Small intestine (tissue), 7 donors: Measurements from ENCODE around the gene PIGR. TPM values are rescaled to one million over a fixed set of nuclear protein-coding genes. Genes with fewer than 3 reads are reported as not detected.
"Not testable (repeated sequence)": the region's sequence is repeated elsewhere in the genome, so short reads cannot be mapped to it uniquely, and the experiment has no call there.

ENCODE experiments used
- DNase-seq, 2 donors: peaks; one replicate each; pipeline versions ENCODE4 v3.0.0 to v3.0.0-alpha.2; 2013
- FAIRE-seq: peaks from 2 replicates; lab custom pipeline; 2012; peaks lifted over from hg19 to GRCh38; lab: Jason Lieb, UNC
- H3K27ac ChIP-seq, 3 donors: one replicate each; pipeline ENCODE4 v1.5.1; 2013; ENCODE audit warnings: low read length in 2 of 3, mild to moderate bottlenecking in 2 of 3, control low read depth in 1 of 3, inconsistent platforms in 1 of 3, low read depth in 1 of 3, moderate library complexity in 1 of 3
- H3K27me3 ChIP-seq, 3 donors: one replicate each; pipeline ENCODE4 v1.6.1; 2013; ENCODE audit warnings: low read length in 3 of 3, inconsistent platforms in 1 of 3; ENCODE audit not compliant: control insufficient read depth in 3 of 3, insufficient read depth in 3 of 3
- H3K36me3 ChIP-seq, 3 donors: one replicate each; pipeline ENCODE4 v1.6.1; 2013; ENCODE audit warnings: low read length in 3 of 3, inconsistent platforms in 1 of 3, low read depth in 1 of 3, mild to moderate bottlenecking in 1 of 3, moderate library complexity in 1 of 3; ENCODE audit not compliant: control insufficient read depth in 3 of 3, insufficient read depth in 2 of 3
- H3K4me1 ChIP-seq, 3 donors: one replicate each; pipeline ENCODE4 v1.6.1; 2013; ENCODE audit warnings: low read length in 2 of 3, inconsistent platforms in 1 of 3, low read depth in 1 of 3, mild to moderate bottlenecking in 1 of 3, moderate library complexity in 1 of 3; ENCODE audit not compliant: control insufficient read depth in 3 of 3, insufficient read depth in 2 of 3
- H3K4me3 ChIP-seq, 3 donors: one replicate each; pipeline ENCODE4 v1.5.1; 2013; ENCODE audit warnings: low read length in 3 of 3, control low read depth in 1 of 3, inconsistent platforms in 1 of 3, low read depth in 1 of 3, mild to moderate bottlenecking in 1 of 3, moderate library complexity in 1 of 3
- H3K9me3 ChIP-seq, 2 donors: one replicate each; pipeline ENCODE4 v1.6.1; 2013; ENCODE audit warnings: low read depth in 1 of 2, low read length in 1 of 2; ENCODE audit not compliant: control insufficient read depth in 2 of 2, insufficient read depth in 1 of 2
- WGBS, 3 donors: extraction: QIAGEN DNeasy Blood & Tissue Kit; methylation state at CpG; one replicate each; pipeline ENCODE4 v1.1.7; 2013; 5-methylcytosine and 5-hydroxymethylcytosine counted together
- polyA plus RNA-seq, 4 donors: library from polyadenylated mRNA; stranded (reverse) in 3 of 4; unstranded in 1 of 4; fragments of 200-250 nt in 3 of 4; fragments of 120-200 nt in 1 of 4; gene quantifications; one replicate each; pipeline versions ENCODE4 v1.2.1 to v1.2.3, GENCODE V29; 2013
- donor health status: healthy with polysubstance abuse.
- donor health status: control.
- donor health status: control.
- donor health status: Bipolar disorder and iron deficiency.
- donor health status: healthy.

PIGR gene
- polyA plus RNA-seq, 4 donors, result 2.7 to 3,013 (median 498) TPM

GRCh38 chr1:206925106-206925736 is 21.0 kb downstream of the PIGR start:
- WGBS, 3 donors, result 43 to 57% (median 50%) methylated on average over 11 of the region's 11 CpGs
- H3K9me3 ChIP-seq, result no peaks in the 10 kb centered on the region
- H3K4me1 ChIP-seq, result peaks cover 0 to 61% (median 5%) of the 10 kb centered on the region in 3 donors
- H3K36me3 ChIP-seq, result peaks cover 0 to 7% (median 4%) of the 10 kb centered on the region in 3 donors
- peak overlapping the region; percentile 61 to 94 (median 82) for H3K27ac ChIP-seq
- H3K4me3 ChIP-seq, result no peak overlapping the region
- DNase-seq (peak; percentile 83 to 84), FAIRE-seq (no peak)
- no peaks in the 10 kb centered on the region for H3K27me3 ChIP-seq

DNA sequence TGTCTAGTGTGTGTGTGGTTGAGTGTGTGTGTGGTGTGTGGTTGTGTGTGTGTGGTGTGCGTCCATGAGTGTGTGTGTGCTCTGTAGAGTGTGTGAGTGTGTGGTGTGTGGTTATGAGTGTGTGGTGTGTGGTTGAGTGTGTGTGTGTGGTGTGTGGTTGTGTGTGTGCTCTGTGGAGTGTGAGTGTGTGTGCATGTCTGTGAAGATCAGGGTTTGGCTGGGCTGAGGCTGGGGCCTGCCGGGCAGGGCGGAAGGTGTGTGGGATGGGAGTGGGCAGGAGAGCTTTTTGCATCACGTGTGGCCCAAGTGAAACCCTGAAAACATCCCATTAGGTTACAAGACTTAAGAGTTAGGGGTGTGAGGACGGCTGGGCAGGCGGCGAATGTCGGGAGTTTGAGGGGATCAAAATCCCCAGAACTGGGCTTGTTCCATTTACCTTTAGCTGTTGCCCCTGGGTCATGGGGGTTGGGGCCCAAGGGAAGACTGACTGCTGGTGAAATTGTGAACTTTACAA is 21.6 kb downstream of the PIGR start:
- Histone ChIP-seq H3K4me1 (peaks cover 0 to 61% (median 5%) of the 10 kb centered on the region in 3 donors), H3K27me3 (no peaks in the 10 kb centered on the region), H3K27ac (peak overlapping the region; percentile 50 to 94 (median 82)), H3K36me3 (peaks cover 0 to 3% (median 0%) of the 10 kb centered on the region in 3 donors), H3K9me3 (no peaks in the 10 kb centered on the region), H3K4me3 (no peak overlapping the region)
- DNase-seq, result no peak
- FAIRE-seq, result no peak
- 69 to 78% (median 73%) methylated on average over 8 of the region's 8 CpGs for WGBS, 3 donors

GRCh38 chr1:206923961-206924557 is 22.2 kb downstream of the PIGR start:
- H3K36me3 ChIP-seq, FAIRE-seq, H3K27me3 ChIP-seq, H3K9me3 ChIP-seq, H3K4me3 ChIP-seq, DNase-seq: not testable (repeated sequence)
- Histone ChIP-seq H3K27ac (peak overlapping the region in 2 of 3 donors; percentile 50 to 82), H3K4me1 (peaks cover 0 to 61% (median 5%) of the 10 kb centered on the region in 3 donors)
- 95 to 96% (median 96%) methylated on average over 4 of the region's 4 CpGs for WGBS, 3 donors

DNA sequence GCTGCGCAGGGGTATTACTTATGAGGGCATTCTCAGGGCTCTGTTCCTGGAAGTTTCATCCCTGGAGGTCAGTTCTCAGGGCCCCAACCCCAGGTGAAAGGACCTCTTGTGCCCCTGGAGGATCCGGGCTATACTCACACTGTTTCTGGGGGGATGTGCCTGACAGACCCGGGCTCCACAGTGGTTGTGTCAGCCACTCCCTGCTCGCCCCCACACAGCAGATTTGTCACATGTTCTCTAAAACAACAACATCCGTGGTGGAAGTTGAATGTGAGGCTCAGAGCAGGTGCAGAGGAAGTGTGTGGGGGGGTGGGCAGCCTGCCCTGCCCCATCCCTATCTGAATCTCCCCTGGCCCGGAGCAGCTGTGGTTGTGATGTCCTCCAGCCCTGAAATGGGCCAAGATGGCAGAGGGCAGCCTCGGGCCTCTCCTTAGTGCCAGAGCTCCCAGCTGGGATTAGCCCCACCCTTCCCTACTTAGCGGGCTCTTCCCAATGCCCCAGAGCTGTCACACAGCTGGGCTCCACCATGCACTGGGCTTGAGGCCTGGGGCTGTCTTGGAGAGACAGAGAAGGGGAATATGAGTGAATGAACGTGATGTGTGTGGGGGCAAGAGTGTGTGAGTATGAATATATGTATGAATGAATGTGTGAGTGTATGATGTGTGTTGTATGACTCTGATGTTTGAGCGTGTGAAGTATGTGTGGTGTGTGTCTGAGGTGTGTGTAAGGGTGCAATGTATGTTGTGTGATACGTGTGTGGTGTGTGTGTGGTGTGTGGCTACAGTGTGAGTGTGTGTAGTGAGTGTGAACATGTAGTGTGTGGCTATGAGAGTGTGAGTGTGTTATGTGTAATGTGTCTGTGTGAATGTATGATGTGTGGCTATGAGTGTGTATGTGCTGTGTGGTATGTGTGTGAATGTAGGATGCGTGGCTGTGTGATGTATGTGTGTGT is 23.0 kb downstream of the PIGR start:
- Histone ChIP-seq H3K9me3 (no peaks in the 10 kb centered on the region), H3K27me3 (no peaks in the 10 kb centered on the region), H3K27ac (peak overlapping the region; percentile 14 to 81 (median 61)), H3K4me3 (no peak overlapping the region), H3K4me1 (peaks cover 0 to 56% (median 5%) of the 10 kb centered on the region in 3 donors), H3K36me3 (no peaks in the 10 kb centered on the region)
- DNase-seq (peak in 1 of 2 donors; percentile 59), FAIRE-seq (no peak)
- 59 to 71% (median 63%) methylated on average over 12 of the region's 12 CpGs for WGBS, 3 donors

GRCh38 chr1:206922524-206922923 is 23.7 kb downstream of the PIGR start:
- FAIRE-seq (no peak), DNase-seq (no peak)
- Histone ChIP-seq H3K4me1 (peaks cover 0 to 48% (median 0%) of the 10 kb centered on the region in 3 donors), H3K36me3 (no peaks in the 10 kb centered on the region), H3K27me3 (no peaks in the 10 kb centered on the region), H3K27ac (peak overlapping the region; percentile 61 to 81 (median 72)), H3K4me3 (no peak overlapping the region), H3K9me3 (no peaks in the 10 kb centered on the region)
- WGBS, 3 donors, result 50 to 79% (median 57%) methylated on average over 1 of the region's 1 CpG

- Histone ChIP-seq H3K4me3 (peak within 1 kb of the TSS in 2 of 3 donors; percentile 25 to 34), H3K9me3 (no peaks in the 10 kb centered on the region), H3K27ac (peak within 1 kb of the TSS; percentile 61 to 81 (median 72)), H3K4me1 (peaks cover 0 to 43% (median 0%) of the 10 kb centered on the region in 3 donors), H3K36me3 (no peaks in the 10 kb centered on the region), H3K27me3 (no peaks in the 10 kb centered on the region)
- DNase-seq (peak in 1 of 2 donors; percentile 50), FAIRE-seq (no peak)
- 48 to 65% (median 50%) methylated on average over 7 of the region's 7 CpGs for WGBS, 3 donors
Measured at GRCh38 chr1:206921772-206922265, 24.4 kb downstream of the PIGR start, which contains the start of gene FCMR. Gene FCMR (minus strand): TSS chr1:206921941. CDS start chr1:206921854, 87 bp downstream.

DNA sequence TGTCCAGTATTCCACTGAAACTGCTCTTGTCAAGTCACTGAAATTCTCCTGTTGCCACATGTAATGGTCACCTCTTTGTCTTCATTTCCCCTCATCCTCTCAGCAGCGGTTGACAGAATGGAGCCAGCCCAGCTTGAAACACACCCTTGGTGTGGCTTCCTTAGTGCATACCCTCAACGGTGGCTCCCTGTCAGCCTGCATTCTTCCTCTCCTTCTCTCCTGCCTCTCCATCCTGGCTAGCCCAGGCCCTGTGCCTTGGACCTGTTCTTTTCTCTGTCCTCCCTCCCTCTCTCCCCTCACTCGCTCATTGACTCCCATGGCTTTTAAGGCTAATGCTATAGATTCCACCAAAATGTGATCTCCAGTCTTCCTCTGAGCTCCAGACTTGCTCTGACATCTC is 28.2 kb downstream of the PIGR start:
- H3K9me3 ChIP-seq, result no peaks in the 10 kb centered on the region
- H3K36me3 ChIP-seq, result no peaks in the 10 kb centered on the region
- DNase-seq (no peak), FAIRE-seq (no peak)
- no peak overlapping the region for H3K27ac ChIP-seq
- peaks cover 0 to 17% (median 0%) of the 10 kb centered on the region in 3 donors for H3K4me1 ChIP-seq
- WGBS, 3 donors, result 74 to 88% (median 84%) methylated on average over 3 of the region's 3 CpGs
- H3K27me3 ChIP-seq, result no peaks in the 10 kb centered on the region
- no peak overlapping the region for H3K4me3 ChIP-seq
